HepG2 (cell line): ENCODE results near the gene KRTAP5-6. TPM values are rescaled to one million over a fixed set of nuclear protein-coding genes. Genes with fewer than 3 reads are reported as not detected.

Experiments used
- DRAP1 ChIP-seq: IDR thresholded peaks from 2 replicates; pipeline ENCODE4 v1.6.1; 2016; ENCODE audit warnings: missing genetic modification reagents, missing compliant biosample characterization
- ETV6 ChIP-seq: sonication (generic); formaldehyde crosslinking; conservative IDR thresholded peaks from 2 replicates; pipeline ENCODE4 v1.4.0; 2020; ENCODE audit warnings: missing genetic modification reagents
- KDM2A ChIP-seq: sonication (generic); formaldehyde crosslinking; IDR thresholded peaks from 2 replicates; pipeline ENCODE4 v1.4.0; 2020; ENCODE audit warnings: low read depth, missing genetic modification reagents, borderline replicate concordance
- RAD51 ChIP-seq: fragments of 450-650 bp; IDR thresholded peaks from 2 replicates; pipeline ENCODE4 v1.6.1; 2016; ENCODE audit warnings: borderline replicate concordance
- SOX6 ChIP-seq, 2 experiments: fragments of 450-650 bp in 1 of 2; sonication (generic) in 1 of 2; formaldehyde crosslinking in 1 of 2; IDR thresholded peaks; 2 replicates each; pipeline versions ENCODE4 v1.4.0 to v1.6.1; 2017 to 2020; ENCODE audit warnings: antibody characterized with exemption in 1 of 2, mild to moderate bottlenecking in 1 of 2, missing genetic modification reagents in 1 of 2
- SPEN ChIP-seq: sonication (generic); formaldehyde crosslinking; IDR thresholded peaks from 2 replicates; pipeline ENCODE4 v1.5.1; 2020; ENCODE audit warnings: low read depth, mild to moderate bottlenecking, missing genetic modification reagents
- USF2 ChIP-seq, 2 experiments: sonication (generic) in 1 of 2; formaldehyde crosslinking in 1 of 2; IDR thresholded peaks; 2 replicates each; pipeline versions ENCODE4 v1.5.1 to v1.6.1; 2011 to 2020; ENCODE audit warnings: borderline replicate concordance in 1 of 2, low read depth in 1 of 2, low read length in 1 of 2, mild to moderate bottlenecking in 1 of 2, missing genetic modification reagents in 1 of 2, moderate library complexity in 1 of 2
- ZBTB21 ChIP-seq: sonication (generic); formaldehyde crosslinking; IDR thresholded peaks from 2 replicates; pipeline ENCODE4 v1.4.0; 2020; ENCODE audit warnings: missing genetic modification reagents
- ZBTB40 ChIP-seq, 2 experiments: fragments of 450-650 bp in 1 of 2; sonication (generic) in 1 of 2; formaldehyde crosslinking in 1 of 2; IDR thresholded peaks; 2 replicates each; pipeline versions ENCODE4 v1.6.1 to v1.8.0; 2016 to 2022; ENCODE audit warnings: antibody characterized with exemption in 1 of 2, mild to moderate bottlenecking in 1 of 2, missing genetic modification reagents in 1 of 2
- ZBTB46 ChIP-seq: sonication (generic); formaldehyde crosslinking; IDR thresholded peaks from 2 replicates; pipeline ENCODE4 v1.4.0; 2020; ENCODE audit warnings: mild to moderate bottlenecking, missing genetic modification reagents, borderline replicate concordance
- ZNF333 ChIP-seq: sonication (generic); formaldehyde crosslinking; IDR thresholded peaks from 2 replicates; pipeline ENCODE4 v1.4.0; 2020; ENCODE audit warnings: mild to moderate bottlenecking, missing genetic modification reagents, borderline replicate concordance
- ZNF598 ChIP-seq: sonication (generic); formaldehyde crosslinking; IDR thresholded peaks from 2 replicates; pipeline ENCODE4 v1.5.1; 2020; ENCODE audit warnings: mild to moderate bottlenecking, missing genetic modification reagents, borderline replicate concordance
- ZNF670 ChIP-seq: sonication (generic); formaldehyde crosslinking; IDR thresholded peaks from 2 replicates; pipeline ENCODE4 v1.8.0; 2022; ENCODE audit warnings: mild to moderate bottlenecking, missing genetic modification reagents, borderline replicate concordance
- ZSCAN12 ChIP-seq: sonication (generic); formaldehyde crosslinking; IDR thresholded peaks from 2 replicates; pipeline ENCODE4 v1.9.0; 2021; ENCODE audit warnings: mild to moderate bottlenecking, missing genetic modification reagents
- polyA plus RNA-seq, 8 experiments: library from polyadenylated mRNA; depleted of rRNA in 3 of 8; stranded (reverse) in 7 of 8; unstranded in 1 of 8; fragments of >200 nt; fragmentation: Illumina TruSeq in 4 of 8; extraction: Trizol in 4 of 8; gene quantifications; 2 replicates each; pipeline versions ENCODE4 v1.2.1 to v1.2.3, GENCODE V29; 2011 to 2016; ENCODE audit warnings: low read depth in 4 of 8, missing spikeins in 1 of 8, mixed read lengths in 1 of 8; ENCODE audit not compliant: insufficient read depth in 1 of 8
- total RNA-seq, 5 experiments: library from RNA; depleted of rRNA; stranded (reverse); fragments of >200 nt; fragmentation: Illumina TruSeq; extraction: Trizol; gene quantifications; 2 replicates each; pipeline ENCODE4 v1.2.3, GENCODE V29; 2016; ENCODE audit warnings: low read depth in 1 of 5

KRTAP5-6 gene
- total and polyA plus RNA-seq, 2 of the 13 experiments (the other 11 are each of a cell fraction or from before 2014, with no cell fraction given): not detected

GRCh38 chr11:1693327-1694063 lies 3.5 kb upstream of the KRTAP5-6 start (continued):
- no peak for TF ChIP-seq ZNF333 (CRISPR knock-in tag)
- no peak for TF ChIP-seq DRAP1 (CRISPR knock-in tag)
- TF ChIP-seq ZBTB21 (CRISPR knock-in tag): no peak
- no peak for TF ChIP-seq USF2 (IDR thresholded peaks at IDR 0.05; ENCODE audit: low read depth, low read length)
- no peak for TF ChIP-seq USF2 (CRISPR knock-in tag; IDR thresholded peaks at IDR 0.05; ENCODE audit: borderline replicate concordance)
- TF ChIP-seq ZBTB40 (IDR thresholded peaks at IDR 0.05): no peak
- TF ChIP-seq ZBTB40 (CRISPR knock-in tag; IDR thresholded peaks at IDR 0.05): no peak
- no peak for TF ChIP-seq ETV6
- peak; percentile 70; the same call in 1 of the 2 replicates for TF ChIP-seq KDM2A (CRISPR knock-in tag)
- TF ChIP-seq RAD51: no peak
- no peak for TF ChIP-seq ZNF670 (CRISPR knock-in tag)
- TF ChIP-seq ZBTB46 (CRISPR knock-in tag): no peak; the same call in 1 of the 2 replicates
- TF ChIP-seq SOX6 (IDR thresholded peaks at IDR 0.05): no peak
- TF ChIP-seq SOX6 (CRISPR knock-in tag; IDR thresholded peaks at IDR 0.05): no peak; the same call in 1 of the 2 replicates
- no peak for TF ChIP-seq SPEN
- TF ChIP-seq ZNF598 (CRISPR knock-in tag): no peak
- no peak for TF ChIP-seq ZSCAN12 (CRISPR knock-in tag)
